GM18507 (cell line): ENCODE data around the gene RAB42.
"Not testable (repeated sequence)": the region's sequence is repeated elsewhere in the genome, so short reads cannot be mapped to it uniquely, and the experiment has no call there.

Source experiments
- DNase-seq: peaks from one replicate; pipeline ENCODE4 v3.0.0; 2011; ENCODE audit warnings: low read depth; ENCODE audit not compliant: insufficient read length; ENCODE audit errors: extremely low spot score
- FAIRE-seq: peaks from 2 replicates; lab custom pipeline; 2011; peaks lifted over from hg19 to GRCh38; lab: Jason Lieb, UNC

RAB42 gene

DNA sequence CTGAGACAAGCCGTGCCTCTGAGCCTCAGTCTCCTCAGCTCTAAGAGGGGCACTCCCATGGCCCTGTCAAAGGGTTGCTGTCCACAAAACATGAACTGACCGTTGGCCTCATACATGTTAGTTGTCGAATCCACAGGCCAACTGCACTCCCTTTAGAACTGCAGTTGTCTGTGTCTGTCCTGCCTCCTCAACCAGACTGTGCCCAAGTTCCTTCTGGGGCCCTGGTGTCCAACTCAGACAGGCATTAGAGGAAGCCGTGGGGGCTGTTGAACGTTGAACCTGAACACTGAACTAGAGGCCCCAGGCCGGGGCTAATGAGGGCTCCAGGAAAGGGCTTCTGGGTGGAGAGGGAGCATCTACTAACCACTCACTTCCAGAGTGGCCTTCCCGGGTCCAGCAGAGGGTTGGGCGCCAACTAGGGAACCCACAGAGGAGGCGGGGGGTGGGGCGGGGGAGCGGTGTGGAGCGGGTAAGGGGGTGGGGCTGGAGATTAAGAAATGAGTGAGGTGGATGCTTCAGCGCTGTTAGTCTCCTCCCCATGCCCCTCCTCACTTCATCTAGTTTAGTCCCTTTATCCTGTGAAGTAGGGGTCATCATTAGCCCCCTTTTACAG lies at the start of gene RAB42:
Gene RAB42, plus strand, starts transcription at position 558 of the 613 bp plus-strand sequence. CDS start 247 bp downstream, outside the sequence.
- DNase-seq (no peak), FAIRE-seq (no peak)

DNA sequence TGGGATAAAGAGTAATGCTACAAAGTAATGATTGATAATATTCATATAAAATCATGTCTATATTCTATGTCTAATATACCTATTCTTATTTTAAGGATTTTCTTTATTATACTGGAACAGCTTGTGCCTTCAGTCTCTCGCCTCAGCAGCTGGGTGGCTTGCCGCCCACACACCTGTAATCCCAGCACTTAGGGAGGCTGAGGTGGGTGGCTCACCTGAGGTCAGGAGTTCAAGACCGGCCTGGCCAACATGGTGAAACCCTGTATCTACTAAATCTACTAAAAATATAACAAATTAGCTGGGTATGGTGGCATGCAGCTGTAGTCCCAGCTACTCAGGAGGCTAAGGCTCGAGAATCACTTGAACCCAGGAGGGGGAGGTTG lies 46.8 kb upstream of the RAB42 start:
- DNase-seq = no peak
- FAIRE-seq = no peak

GRCh38 chr1:28548318-28548717 lies 43.7 kb upstream of the RAB42 start:
- DNase-seq = no peak

DNA sequence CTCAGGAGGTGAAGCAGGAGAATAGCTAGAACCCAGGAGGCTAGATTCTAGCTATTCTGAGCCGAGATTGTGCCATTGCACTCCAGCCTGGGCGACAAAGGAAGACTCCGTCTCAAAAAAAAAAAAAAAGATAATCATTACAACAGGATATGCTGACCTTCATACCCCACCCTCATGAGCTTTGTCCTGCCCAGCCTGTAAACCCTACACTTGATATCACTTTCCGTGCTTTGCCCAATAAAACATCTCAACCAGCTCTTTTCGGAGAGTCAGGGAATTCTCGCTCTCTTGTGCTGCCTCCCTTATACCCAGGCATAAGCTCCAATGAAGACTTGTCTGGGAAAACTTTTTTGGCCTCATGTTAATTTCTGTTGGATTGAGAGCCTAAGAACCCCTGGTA lies 40.7 kb upstream of the RAB42 start:
- no peak for FAIRE-seq
- DNase-seq = no peak

More at GRCh38 chr1:28548318-28548717, 43.7 kb upstream of the RAB42 start:
- FAIRE-seq = no peak

GRCh38 chr1:28552758-28553663 lies 39.1 kb upstream of the RAB42 start, which contains the start of gene TRNAU1AP:
Gene TRNAU1AP, plus strand, starts transcription at chr1:28553085. Its CDS starts 26 bp downstream, at chr1:28553111.
- FAIRE-seq = peak; percentile 93

GRCh38 chr1:28560886-28561285 lies 31.2 kb upstream of the RAB42 start:
- FAIRE-seq (no peak), DNase-seq (no peak)

More at GRCh38 chr1:28552758-28553663, 39.1 kb upstream of the RAB42 start, which contains the start of gene TRNAU1AP:
- peak; percentile 92 for DNase-seq

- DNase-seq (no peak), FAIRE-seq (no peak)
Measured at GRCh38 chr1:28564310-28564709, 27.8 kb upstream of the RAB42 start.

GRCh38 chr1:28565040-28565439 lies 27.0 kb upstream of the RAB42 start:
- DNase-seq (no peak), FAIRE-seq (no peak)

GRCh38 chr1:28565726-28566125 lies 26.3 kb upstream of the RAB42 start:
- no peak for DNase-seq
- FAIRE-seq = no peak

GRCh38 chr1:28566931-28567330 lies 25.1 kb upstream of the RAB42 start:
- no peak for DNase-seq
- no peak for FAIRE-seq

DNA sequence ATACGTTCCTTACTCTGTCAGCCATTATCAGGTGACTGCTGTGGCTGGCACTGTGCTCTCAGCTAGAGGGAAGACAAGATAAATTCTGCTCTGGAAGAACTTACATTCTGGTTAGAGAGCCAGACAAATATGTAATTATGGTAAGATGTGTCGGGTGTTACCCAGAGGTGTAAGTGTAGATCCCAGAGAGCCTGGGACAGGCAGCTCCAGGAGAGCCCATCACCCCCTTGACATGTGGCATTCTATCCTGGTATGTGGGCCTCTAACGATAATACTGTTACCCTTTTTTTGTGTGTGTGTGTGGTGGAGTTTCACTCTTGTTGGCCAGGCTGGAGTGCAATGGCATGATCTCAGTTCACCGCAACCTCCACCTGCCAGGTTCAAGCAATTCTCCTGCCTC lies 20.2 kb upstream of the RAB42 start:
- FAIRE-seq = no peak
- DNase-seq = no peak

GRCh38 chr1:28572891-28573290 lies 19.2 kb upstream of the RAB42 start:
- DNase-seq, FAIRE-seq: not testable (repeated sequence)

DNA sequence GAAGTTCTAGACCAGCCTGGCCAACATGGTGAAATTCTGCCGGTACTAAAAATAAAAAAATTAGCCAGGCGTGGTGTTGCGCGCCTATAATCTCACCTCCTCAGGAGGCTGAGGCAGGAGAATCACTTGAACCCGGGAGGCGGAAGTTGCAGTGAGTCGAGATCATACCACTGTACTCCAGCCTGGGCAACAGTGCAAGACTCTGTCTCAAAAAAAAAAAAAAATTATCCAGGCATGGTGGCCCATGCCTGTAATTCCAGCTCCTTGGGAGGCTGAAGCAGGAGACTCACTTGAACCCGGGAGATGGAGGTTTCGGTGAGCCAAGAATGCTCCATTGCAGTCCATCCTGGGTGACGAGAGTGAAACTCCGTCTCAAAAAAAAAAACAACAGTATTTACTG lies 18.5 kb upstream of the RAB42 start:
- DNase-seq (no peak), FAIRE-seq (no peak)

- no peak for DNase-seq
- no peak for FAIRE-seq
Measured at GRCh38 chr1:28577052-28577678, 14.9 kb upstream of the RAB42 start.

GRCh38 chr1:28577738-28578536 lies 14.1 kb upstream of the RAB42 start:
- DNase-seq = no peak
- no peak for FAIRE-seq

DNA sequence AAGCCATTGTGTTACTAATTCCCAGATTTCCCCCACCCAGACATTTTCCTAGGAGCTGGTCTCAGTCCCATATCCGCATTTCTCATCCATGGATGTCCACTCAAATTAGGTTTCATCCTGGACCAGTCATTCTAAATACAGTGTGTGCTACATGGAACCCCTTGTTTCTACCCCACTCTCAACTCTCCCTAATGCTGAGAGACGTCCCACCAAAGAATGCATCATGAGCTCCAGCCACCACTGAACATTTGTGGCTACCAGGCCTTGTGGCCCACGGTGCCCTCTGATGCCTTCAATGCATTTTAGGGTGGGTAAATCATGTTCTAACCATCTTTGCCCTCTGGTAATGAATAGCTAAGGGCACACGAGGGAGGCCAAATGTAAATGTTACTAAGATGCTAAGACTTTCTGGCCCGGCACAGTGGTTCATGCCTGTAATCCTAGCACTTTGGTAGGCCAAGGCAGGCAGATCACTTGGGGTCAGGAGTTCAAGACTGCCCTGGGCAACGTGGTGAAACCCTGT lies 13.3 kb upstream of the RAB42 start:
- FAIRE-seq (no peak), DNase-seq (no peak)

DNA sequence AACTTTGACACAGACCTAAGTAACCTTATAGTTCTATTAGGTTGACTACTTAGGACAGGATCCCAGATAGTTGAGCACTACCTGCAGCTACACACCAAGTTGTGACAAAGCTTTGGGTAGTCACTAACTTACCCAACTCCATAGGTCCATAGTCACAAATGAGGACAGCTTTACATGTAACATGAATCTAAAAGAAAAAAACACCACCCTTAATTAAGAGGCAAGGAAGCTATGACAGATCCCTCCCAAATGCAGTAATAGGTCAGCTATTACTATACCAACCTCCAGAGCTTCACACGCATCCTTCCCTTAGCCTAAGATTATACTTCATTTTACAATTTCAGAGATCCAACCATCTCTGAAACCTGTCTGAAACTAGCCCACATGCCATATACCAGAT lies 12.7 kb upstream of the RAB42 start:
- FAIRE-seq (no peak), DNase-seq (no peak)

- no peak for DNase-seq
- no peak for FAIRE-seq
Measured at GRCh38 chr1:28580722-28581530, 11.1 kb upstream of the RAB42 start.
